GM18498 (cell line): ENCODE results near the gene WAPL.
"Not testable (repeated sequence)": the region's sequence is repeated elsewhere in the genome, so short reads cannot be mapped to it uniquely, and the experiment has no call there.

Experiments
- ATAC-seq: cut with Tn5 transposase; IDR thresholded peaks from one replicate; pipeline ENCODE4 v1.9.1; 2021; ENCODE audit warnings: mild to moderate bottlenecking, moderate library complexity; ENCODE audit not compliant: unreplicated experiment

WAPL gene

GRCh38 chr10:86390337-86391120 is 131.1 kb downstream of the WAPL start:
- ATAC-seq: no peak

- peak; percentile 75 for ATAC-seq
Measured at GRCh38 chr10:86389441-86390193, 132.0 kb downstream of the WAPL start.

GRCh38 chr10:86389109-86389440 is 132.5 kb downstream of the WAPL start:
- ATAC-seq: not testable (repeated sequence)

GRCh38 chr10:86388119-86388704 is 133.4 kb downstream of the WAPL start:
- ATAC-seq: no peak

GRCh38 chr10:86387178-86387794 is 134.3 kb downstream of the WAPL start:
- ATAC-seq: no peak

GRCh38 chr10:86385806-86386205 is 135.8 kb downstream of the WAPL start:
- ATAC-seq: no peak
